Left renal pelvis (tissue), 4 donors: ENCODE measurements around the gene BNC2. TPM values are rescaled to one million over a fixed set of nuclear protein-coding genes. Genes with fewer than 3 reads are reported as not detected.

Source experiments
- DNase-seq, 4 donors: peaks; one replicate each; pipeline ENCODE4 v3.0.0-alpha.2; 2013; ENCODE audit warnings: low read depth in 4 of 4, low spot score in 3 of 4
- polyA plus RNA-seq, 4 donors: library from polyadenylated mRNA; unstranded; fragments of 120-200 nt; gene quantifications; one replicate each; pipeline ENCODE4 v1.2.1, GENCODE V29; 2013; ENCODE audit not compliant: insufficient read length in 4 of 4

BNC2 gene
- polyA plus RNA-seq, 4 donors: 8.2 to 47.7 (median 9.3) TPM

GRCh38 chr9:16767366-16767765 is 103.1 kb downstream of the BNC2 start:
- DNase-seq: no peak

- no peak for DNase-seq
Observed at GRCh38 chr9:16763946-16764345, 106.5 kb downstream of the BNC2 start.

GRCh38 chr9:16755467-16756160 is 114.9 kb downstream of the BNC2 start:
- DNase-seq: no peak

GRCh38 chr9:16754662-16755061 is 115.8 kb downstream of the BNC2 start:
- no peak for DNase-seq

GRCh38 chr9:16753256-16753655 is 117.2 kb downstream of the BNC2 start:
- no peak for DNase-seq

GRCh38 chr9:16752601-16753000 is 117.9 kb downstream of the BNC2 start:
- DNase-seq: no peak

- DNase-seq: no peak
Observed at GRCh38 chr9:16750553-16750952, 119.9 kb downstream of the BNC2 start.

GRCh38 chr9:16745359-16745758 is 125.1 kb downstream of the BNC2 start:
- DNase-seq: no peak

GRCh38 chr9:16744394-16744793 is 126.1 kb downstream of the BNC2 start:
- DNase-seq: no peak

GRCh38 chr9:16743375-16743774 is 127.1 kb downstream of the BNC2 start:
- DNase-seq: no peak

GRCh38 chr9:16735001-16735400 is 135.5 kb downstream of the BNC2 start:
- DNase-seq: no peak

- DNase-seq: no peak
Observed at GRCh38 chr9:16732546-16732945, 137.9 kb downstream of the BNC2 start.

GRCh38 chr9:16730162-16730561 is 140.3 kb downstream of the BNC2 start:
- DNase-seq: no peak

- DNase-seq: no peak
Observed at GRCh38 chr9:16729651-16730050, 140.8 kb downstream of the BNC2 start.

GRCh38 chr9:16728137-16728508 is 142.3 kb downstream of the BNC2 start:
- no peak for DNase-seq

GRCh38 chr9:16727452-16728136 is 142.9 kb downstream of the BNC2 start:
- no peak for DNase-seq

GRCh38 chr9:16726718-16727451 is 143.6 kb downstream of the BNC2 start:
- peak in 1 of 4 donors; percentile 56 for DNase-seq

- DNase-seq: no peak
Observed at GRCh38 chr9:16726029-16726428, 144.4 kb downstream of the BNC2 start.

GRCh38 chr9:16725066-16725465 is 145.4 kb downstream of the BNC2 start:
- DNase-seq: no peak

- no peak for DNase-seq
Observed at GRCh38 chr9:16721972-16722371, 148.5 kb downstream of the BNC2 start.

GRCh38 chr9:16720386-16720785 is 150.1 kb downstream of the BNC2 start:
- DNase-seq: no peak

- DNase-seq: no peak
Observed at GRCh38 chr9:16719921-16720320, 150.5 kb downstream of the BNC2 start.
